Left ventricle myocardium inferior (tissue), 1 donor: ENCODE measurements around the gene PC. TPM values are rescaled to one million over a fixed set of nuclear protein-coding genes. Genes with fewer than 3 reads are reported as not detected.

ENCODE experiments used
- DNase-seq: peaks from one replicate; pipeline ENCODE4 v3.0.0-alpha.2; 2020
- H3K27ac ChIP-seq: fragments of 200-600 bp; replicated peaks from 2 replicates; pipeline ENCODE4 v1.8.0; 2021
- H3K27me3 ChIP-seq: fragments of 200-600 bp; 2 replicates; pipeline ENCODE4 v1.8.0; 2021; ENCODE audit warnings: low read depth
- H3K36me3 ChIP-seq: fragments of 200-600 bp; 2 replicates; pipeline ENCODE4 v1.8.0; 2021
- H3K4me1 ChIP-seq: fragments of 200-600 bp; 2 replicates; pipeline ENCODE4 v1.8.0; 2021
- H3K4me3 ChIP-seq: fragments of 200-600 bp; 2 replicates; pipeline ENCODE4 v1.8.0; 2021; ENCODE audit warnings: mild to moderate bottlenecking, moderate library complexity
- H3K9me3 ChIP-seq: fragments of 200-600 bp; replicated peaks from 2 replicates; pipeline ENCODE4 v1.8.0; 2021
- CTCF ChIP-seq: fragments of 200-600 bp; IDR thresholded peaks from 2 replicates; pipeline ENCODE4 v1.8.0; 2021; ENCODE audit warnings: antibody characterized with exemption, mild to moderate bottlenecking, borderline replicate concordance
- intact Hi-C: fragments of 100-400 bp; cut with micrococcal nuclease; formaldehyde crosslinking; loops from one replicate; pipeline ENCODE4 v1.11.0; 2022
- total RNA-seq: library from RNA; stranded (reverse); fragmentation: NEBNext Ultra II Directional; extraction: Animal tissue kit (Norgen Biotek cat#: 25700); gene quantifications from one replicate; pipeline ENCODE4 v1.2.1, GENCODE V29; 2021
- donor health status: DM: no; HTN: yes; CAD: no; lungs with severe emphysema.

The PC gene
- total RNA-seq, 1 donor from 2014 or later: 10.3 TPM

- no peak for TF ChIP-seq CTCF
- Histone ChIP-seq H3K9me3 (no peaks in the 10 kb centered on the region), H3K27me3 (no peaks in the 10 kb centered on the region), H3K4me3 (no peak overlapping the region), H3K27ac (no peak overlapping the region), H3K4me1 (peaks cover 14% of the 10 kb centered on the region), H3K36me3 (no peaks in the 10 kb centered on the region)
- intact Hi-C loops: no loop called here
- no peak for DNase-seq
Observed at GRCh38 chr11:66904055-66904454, 54.1 kb downstream of the PC start.

- no peak for DNase-seq
- Histone ChIP-seq H3K27ac (no peak overlapping the region), H3K27me3 (no peaks in the 10 kb centered on the region), H3K4me3 (no peak overlapping the region), H3K36me3 (no peaks in the 10 kb centered on the region), H3K9me3 (no peaks in the 10 kb centered on the region), H3K4me1 (peaks cover 14% of the 10 kb centered on the region)
- no peak for TF ChIP-seq CTCF
- intact Hi-C loops: no loop called here
Observed at GRCh38 chr11:66902486-66903177, 55.6 kb downstream of the PC start.

- no peak for DNase-seq
- intact Hi-C loops: no loop called here
- no peak for TF ChIP-seq CTCF
- H3K9me3 ChIP-seq: no peaks in the 10 kb centered on the region
- no peak overlapping the region for H3K4me3 ChIP-seq
- H3K27ac ChIP-seq: no peak overlapping the region
- peaks cover 8% of the 10 kb centered on the region for H3K4me1 ChIP-seq
- H3K27me3 ChIP-seq: no peaks in the 10 kb centered on the region
- H3K36me3 ChIP-seq: no peaks in the 10 kb centered on the region
Observed at GRCh38 chr11:66901964-66902390, 56.2 kb downstream of the PC start.

- no peak for TF ChIP-seq CTCF
- no peak overlapping the region for H3K4me3 ChIP-seq
- no peak overlapping the region for H3K27ac ChIP-seq
- no peaks in the 10 kb centered on the region for H3K27me3 ChIP-seq
- peaks cover 4% of the 10 kb centered on the region for H3K4me1 ChIP-seq
- no peak for DNase-seq
- intact Hi-C loops: no loop called here
- no peaks in the 10 kb centered on the region for H3K9me3 ChIP-seq
- H3K36me3 ChIP-seq: no peaks in the 10 kb centered on the region
Observed at GRCh38 chr11:66894141-66894540, 64.0 kb downstream of the PC start.

GRCh38 chr11:66892911-66893310 lies 65.3 kb downstream of the PC start:
- intact Hi-C loops: no loop called here
- no peaks in the 10 kb centered on the region for H3K9me3 ChIP-seq
- H3K36me3 ChIP-seq: no peaks in the 10 kb centered on the region
- no peaks in the 10 kb centered on the region for H3K27me3 ChIP-seq
- H3K4me1 ChIP-seq: peaks cover 4% of the 10 kb centered on the region
- H3K27ac ChIP-seq: no peak overlapping the region
- DNase-seq: no peak
- H3K4me3 ChIP-seq: no peak overlapping the region
- TF ChIP-seq CTCF: no peak
